NB4 (cell line): ENCODE measurements around the gene ANO9.
"Not testable (repeated sequence)": the region's sequence is repeated elsewhere in the genome, so short reads cannot be mapped to it uniquely, and the experiment has no call there.

Experiments
- DNase-seq: peaks from one replicate; pipeline ENCODE4 v3.0.0; 2010; ENCODE audit warnings: low read depth
- H3K4me3 ChIP-seq: one replicate; pipeline ENCODE4 v1.5.1; 2011; ENCODE audit warnings: mild to moderate bottlenecking, low read depth, low read length, moderate library complexity
- MYC ChIP-seq: IDR thresholded peaks from 2 replicates; pipeline ENCODE4 v1.6.1; 2011; ENCODE audit warnings: low read depth, low read length
- POLR2A ChIP-seq: IDR thresholded peaks from 2 replicates; pipeline ENCODE4 v1.6.1; 2011; ENCODE audit warnings: mild to moderate bottlenecking; ENCODE audit not compliant: insufficient read length; ENCODE audit errors: extremely low read depth
- TF ChIP-seq, protein P1 (sequence below): IDR thresholded peaks from one replicate; pipeline ENCODE4 v1.5.1; 2012; ENCODE audit warnings: low read depth, low read length
- TF ChIP-seq, protein P2 (sequence below): IDR thresholded peaks from 2 replicates; pipeline ENCODE4 v1.6.1; 2011; ENCODE audit warnings: low read depth, low read length

ANO9 gene

DNA sequence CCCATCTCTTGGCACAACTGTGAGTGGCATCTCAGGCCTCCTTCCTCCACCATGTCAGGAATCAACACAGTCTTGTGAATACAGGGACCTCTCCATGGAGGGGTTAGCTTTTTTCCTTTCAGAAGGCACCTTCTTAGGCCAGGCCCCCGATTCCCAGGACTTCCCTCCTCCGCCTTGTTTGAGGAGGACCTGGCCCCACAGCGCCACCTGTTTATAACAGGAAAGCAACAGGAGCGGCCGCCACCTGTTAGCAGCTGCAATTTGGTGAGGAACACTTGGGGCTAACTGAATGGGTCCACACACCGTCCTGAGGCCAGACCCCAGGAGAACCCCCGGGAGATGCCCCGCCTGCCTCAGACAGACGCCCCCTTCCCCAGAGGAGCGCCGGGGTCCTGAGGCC, 51.6 kb downstream of the ANO9 start:
- TF ChIP-seq, protein P1, sequence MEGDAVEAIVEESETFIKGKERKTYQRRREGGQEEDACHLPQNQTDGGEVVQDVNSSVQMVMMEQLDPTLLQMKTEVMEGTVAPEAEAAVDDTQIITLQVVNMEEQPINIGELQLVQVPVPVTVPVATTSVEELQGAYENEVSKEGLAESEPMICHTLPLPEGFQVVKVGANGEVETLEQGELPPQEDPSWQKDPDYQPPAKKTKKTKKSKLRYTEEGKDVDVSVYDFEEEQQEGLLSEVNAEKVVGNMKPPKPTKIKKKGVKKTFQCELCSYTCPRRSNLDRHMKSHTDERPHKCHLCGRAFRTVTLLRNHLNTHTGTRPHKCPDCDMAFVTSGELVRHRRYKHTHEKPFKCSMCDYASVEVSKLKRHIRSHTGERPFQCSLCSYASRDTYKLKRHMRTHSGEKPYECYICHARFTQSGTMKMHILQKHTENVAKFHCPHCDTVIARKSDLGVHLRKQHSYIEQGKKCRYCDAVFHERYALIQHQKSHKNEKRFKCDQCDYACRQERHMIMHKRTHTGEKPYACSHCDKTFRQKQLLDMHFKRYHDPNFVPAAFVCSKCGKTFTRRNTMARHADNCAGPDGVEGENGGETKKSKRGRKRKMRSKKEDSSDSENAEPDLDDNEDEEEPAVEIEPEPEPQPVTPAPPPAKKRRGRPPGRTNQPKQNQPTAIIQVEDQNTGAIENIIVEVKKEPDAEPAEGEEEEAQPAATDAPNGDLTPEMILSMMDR, result no peak
- TF ChIP-seq POLR2A (no peak), MYC (no peak)
- TF ChIP-seq, protein P2, sequence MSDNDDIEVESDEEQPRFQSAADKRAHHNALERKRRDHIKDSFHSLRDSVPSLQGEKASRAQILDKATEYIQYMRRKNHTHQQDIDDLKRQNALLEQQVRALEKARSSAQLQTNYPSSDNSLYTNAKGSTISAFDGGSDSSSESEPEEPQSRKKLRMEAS, result no peak
- H3K4me3 ChIP-seq, result no peak overlapping the region
- no peak for DNase-seq

DNA sequence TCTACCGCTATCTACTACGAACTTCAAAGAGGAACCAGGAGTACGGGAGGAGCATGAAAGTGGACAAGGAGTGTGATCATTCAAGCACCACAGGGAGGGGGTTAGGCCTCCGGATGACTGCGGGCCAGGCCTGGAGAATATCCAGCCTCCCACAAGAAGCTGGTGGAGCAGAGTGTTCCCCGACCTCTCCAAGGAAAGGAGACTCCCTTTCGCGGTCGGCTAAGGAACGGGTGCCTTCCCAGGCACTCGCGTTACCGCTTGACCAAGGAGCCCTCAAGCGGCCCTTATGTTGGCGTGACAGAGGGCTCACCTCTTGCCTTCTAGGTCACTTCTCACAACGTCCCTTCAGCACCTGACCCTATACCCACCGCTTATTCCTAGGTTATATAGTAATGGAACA, 52.4 kb downstream of the ANO9 start:
- not testable (repeated sequence) for DNase-seq, H3K4me3 ChIP-seq

DNA sequence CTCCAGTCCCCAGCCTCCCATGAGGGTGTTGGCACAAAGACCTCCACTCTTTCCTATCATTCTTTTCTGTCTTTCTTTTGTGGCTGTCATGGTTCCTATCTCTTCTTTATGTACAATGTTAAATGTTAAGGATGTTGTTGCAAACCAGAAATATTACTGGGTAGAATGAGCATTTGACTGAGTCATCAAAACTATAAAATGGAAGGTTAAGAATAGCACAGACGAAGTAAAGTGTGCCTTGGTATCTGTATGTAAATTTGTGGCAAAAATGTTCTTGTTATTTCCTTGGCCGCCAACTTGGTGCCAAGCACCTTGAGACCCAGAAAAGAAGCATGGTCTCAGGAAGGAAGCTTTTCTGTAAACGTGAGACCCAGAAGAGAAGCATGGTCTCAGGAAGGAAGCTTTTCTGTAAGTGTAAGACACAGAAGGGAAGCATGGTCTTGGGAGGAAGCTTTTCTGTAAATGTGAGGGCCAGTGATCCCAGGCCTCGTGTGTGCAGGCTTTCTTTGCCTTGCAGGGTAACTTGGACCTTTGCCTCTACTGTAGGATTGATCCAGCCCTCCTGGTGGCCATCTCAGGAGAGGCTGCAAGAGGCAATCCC, 54.5 kb downstream of the ANO9 start:
- TF ChIP-seq, protein P2, result no peak
- TF ChIP-seq, protein P1, result no peak
- no peak for TF ChIP-seq POLR2A
- no peak for TF ChIP-seq MYC
- DNase-seq, result no peak
- no peak overlapping the region for H3K4me3 ChIP-seq

DNA sequence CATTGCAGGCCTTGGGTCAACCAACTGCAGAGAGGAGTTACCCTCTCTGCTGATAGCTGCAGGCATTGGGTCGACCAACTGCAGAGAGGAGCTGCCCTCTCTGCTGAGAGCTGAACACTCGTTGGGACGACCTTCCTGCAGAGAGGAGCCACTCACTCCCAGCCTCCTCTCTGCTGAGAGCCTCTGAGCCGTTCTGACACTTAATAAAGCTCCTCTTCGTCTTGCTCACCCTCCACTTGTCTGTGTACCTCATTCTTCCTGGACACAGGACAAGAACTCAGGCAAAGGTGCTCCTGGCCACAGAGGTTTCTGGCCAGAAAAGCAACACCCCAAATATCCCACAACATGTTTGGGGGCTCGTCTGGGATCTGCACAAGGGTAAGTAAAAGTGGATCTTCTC, 55.3 kb downstream of the ANO9 start:
- H3K4me3 ChIP-seq, result no peak overlapping the region
- TF ChIP-seq POLR2A, result no peak
- TF ChIP-seq MYC, result no peak
- TF ChIP-seq, protein P1, result no peak
- TF ChIP-seq, protein P2, result no peak
- DNase-seq, result no peak

DNA sequence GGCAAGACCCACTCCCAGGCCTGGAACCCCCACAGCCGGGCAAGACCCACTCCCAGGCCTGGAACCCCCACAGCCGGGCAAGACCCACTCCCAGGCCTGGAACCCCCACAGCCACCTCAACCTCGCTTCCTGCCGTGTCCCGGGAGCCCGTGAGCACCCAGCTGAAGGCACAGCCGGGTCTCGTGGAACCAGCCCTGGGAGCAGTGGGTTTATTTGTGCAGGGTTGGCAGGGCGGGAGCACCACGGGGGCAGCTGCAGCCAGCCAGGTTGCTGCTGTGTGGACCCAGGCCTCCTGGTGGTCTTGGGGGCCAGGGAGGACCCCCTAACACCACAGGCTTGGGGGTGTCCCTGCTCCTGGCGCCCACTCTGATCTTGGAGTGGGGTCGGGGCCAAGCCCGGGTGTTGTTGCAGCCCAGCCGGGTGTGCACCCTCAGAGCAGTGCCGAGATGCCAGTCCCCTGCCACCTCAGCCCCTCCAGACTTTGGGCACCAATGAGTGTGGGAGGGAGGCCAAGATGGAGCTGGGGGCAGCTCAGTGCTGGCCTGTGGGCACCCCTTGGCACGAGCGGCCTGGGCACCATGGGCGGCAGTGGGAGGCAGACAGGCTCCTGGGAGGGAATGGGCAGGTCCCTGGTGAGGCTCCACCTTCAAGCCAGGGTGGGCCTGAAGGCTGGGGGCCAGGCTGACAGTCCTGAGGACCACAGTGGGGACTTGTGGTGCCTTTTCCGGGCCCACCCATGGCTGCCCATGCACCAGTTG, 56.0 kb downstream of the ANO9 start:
- no peak for DNase-seq
- H3K4me3 ChIP-seq, result no peak overlapping the region
- TF ChIP-seq POLR2A, result no peak
- TF ChIP-seq, protein P2, result no peak
- TF ChIP-seq, protein P1, result no peak
- no peak for TF ChIP-seq MYC

DNA sequence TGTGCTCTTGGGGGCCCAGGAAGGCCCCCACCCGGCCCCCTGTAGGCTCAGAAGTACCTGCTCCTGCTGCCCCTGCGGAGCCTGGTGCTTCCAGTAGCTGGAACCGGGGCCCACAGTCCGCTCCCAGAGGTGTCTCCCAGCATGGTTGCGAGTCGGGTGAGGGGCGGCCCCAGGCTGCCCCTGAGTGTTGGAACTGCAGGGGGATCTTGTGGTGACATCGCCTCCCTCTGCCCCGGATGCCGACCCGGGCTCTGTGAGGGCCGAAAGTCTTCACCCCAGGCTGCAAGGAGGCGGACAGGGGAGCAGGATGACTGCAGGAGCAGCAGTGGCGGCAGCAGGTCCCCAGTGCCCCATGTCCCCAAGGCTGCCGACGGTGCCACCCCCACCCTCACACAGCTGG, 57.3 kb downstream of the ANO9 start:
- H3K4me3 ChIP-seq, result no peak overlapping the region
- no peak for DNase-seq
- TF ChIP-seq POLR2A, result no peak
- TF ChIP-seq, protein P1, result no peak
- TF ChIP-seq, protein P2, result no peak
- TF ChIP-seq MYC, result no peak
